Activated CD4-positive, alpha-beta T cell treated with anti-CD3 and anti-CD28 coated beads for 4 hours (primary cell): ENCODE results near the gene PTGR2.
"Not testable (repeated sequence)": the region's sequence is repeated elsewhere in the genome, so short reads cannot be mapped to it uniquely, and the experiment has no call there.

ENCODE experiments used
- DNase-seq, 2 donors: peaks; one replicate each; pipeline ENCODE4 v3.0.0-alpha.2; 2020

Gene PTGR2

GRCh38 chr14:73851567-73852382 is at the start of gene PTGR2:
PTGR2 (plus strand) TSS chr14:73851831; CDS start chr14:73858863, 7,032 bp downstream.
- DNase-seq = peak; percentile 91 to 92

DNA sequence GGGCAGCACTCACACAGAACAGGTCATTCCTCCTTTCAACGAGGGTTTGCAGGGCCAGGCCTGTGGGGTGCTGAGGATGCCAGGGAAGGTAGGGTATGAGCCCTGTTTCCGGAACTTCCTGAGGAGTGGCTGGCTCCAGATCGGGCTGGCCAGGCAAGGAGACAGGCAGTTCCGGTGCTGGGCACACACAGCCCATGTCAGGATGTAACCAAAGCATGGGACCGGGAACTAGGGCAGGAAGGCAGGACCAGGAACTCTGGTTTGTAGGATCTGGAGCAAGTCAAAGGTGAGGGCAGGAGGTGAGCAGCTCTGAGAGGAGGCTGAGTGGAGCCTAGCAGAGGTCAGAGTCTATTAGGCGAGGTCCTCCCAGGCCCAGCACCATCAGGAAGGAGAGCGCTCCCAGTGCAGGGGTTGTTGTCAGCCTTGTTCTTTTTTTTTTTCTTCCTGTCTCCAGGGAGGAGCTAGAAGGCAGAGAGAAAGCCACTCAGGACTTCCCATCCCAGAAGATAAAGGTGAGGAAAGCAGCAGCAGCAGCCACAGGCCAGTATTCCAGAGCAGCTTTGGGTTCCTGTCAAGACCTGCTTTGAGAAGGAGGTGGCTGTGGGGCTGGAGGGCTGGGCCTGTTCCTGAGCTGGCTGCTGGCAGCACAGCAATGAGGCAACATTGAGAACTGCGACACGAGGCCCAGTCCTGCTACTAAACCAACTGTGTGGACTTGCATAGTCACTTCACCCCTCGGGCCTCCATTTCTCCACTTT is 49.0 kb upstream of the PTGR2 start:
- DNase-seq = no peak

GRCh38 chr14:73804636-73805035 is 47.0 kb upstream of the PTGR2 start:
- DNase-seq = no peak

GRCh38 chr14:73807457-73807856 is 44.2 kb upstream of the PTGR2 start:
- no peak for DNase-seq

DNA sequence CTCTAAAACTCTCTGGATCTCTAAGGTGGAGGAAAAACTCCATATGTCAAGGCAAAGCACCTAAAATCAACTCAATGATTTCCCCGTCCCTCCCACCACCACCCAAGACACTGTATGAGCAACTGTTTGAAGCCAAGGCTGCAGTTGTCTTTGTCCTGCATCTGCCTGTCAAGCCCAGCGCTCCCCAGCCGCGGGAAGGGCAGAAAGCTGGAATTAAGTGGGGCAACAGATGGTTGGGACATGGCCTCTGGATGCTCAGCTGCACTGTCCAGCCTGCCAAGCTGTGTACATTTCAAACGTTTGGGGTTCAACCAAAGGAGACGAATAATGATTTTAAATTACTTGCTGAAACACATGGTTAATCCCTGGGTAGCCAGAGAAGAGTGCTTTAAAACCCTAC is 42.2 kb upstream of the PTGR2 start:
- no peak for DNase-seq

GRCh38 chr14:73810478-73811163 is 41.0 kb upstream of the PTGR2 start:
- DNase-seq = no peak

GRCh38 chr14:73811164-73811503 is 40.5 kb upstream of the PTGR2 start:
- no peak for DNase-seq

GRCh38 chr14:73814153-73814552 is 37.5 kb upstream of the PTGR2 start:
- DNase-seq = no peak

DNA sequence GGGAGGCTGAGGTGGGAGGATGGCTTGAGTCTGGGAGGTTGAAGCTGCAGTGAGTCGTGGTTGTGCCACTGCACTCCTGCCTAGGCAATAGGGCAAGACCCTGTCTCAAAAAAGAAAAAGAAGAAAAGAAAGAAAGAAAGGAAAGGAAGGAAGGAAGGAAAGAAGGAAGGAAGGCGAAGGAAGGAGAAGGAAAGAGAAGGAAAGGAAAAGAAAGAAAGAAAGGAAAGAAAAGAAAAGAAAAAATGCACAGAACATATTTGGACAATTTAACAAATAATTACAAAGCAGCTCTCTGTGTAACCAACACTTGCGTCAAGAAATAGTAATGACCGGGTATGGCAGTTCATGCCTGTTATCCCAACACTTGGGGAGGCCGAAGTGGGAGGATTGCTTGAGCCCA is 35.8 kb upstream of the PTGR2 start:
- no peak for DNase-seq

GRCh38 chr14:73816393-73816816 is 35.2 kb upstream of the PTGR2 start:
- no peak for DNase-seq

DNA sequence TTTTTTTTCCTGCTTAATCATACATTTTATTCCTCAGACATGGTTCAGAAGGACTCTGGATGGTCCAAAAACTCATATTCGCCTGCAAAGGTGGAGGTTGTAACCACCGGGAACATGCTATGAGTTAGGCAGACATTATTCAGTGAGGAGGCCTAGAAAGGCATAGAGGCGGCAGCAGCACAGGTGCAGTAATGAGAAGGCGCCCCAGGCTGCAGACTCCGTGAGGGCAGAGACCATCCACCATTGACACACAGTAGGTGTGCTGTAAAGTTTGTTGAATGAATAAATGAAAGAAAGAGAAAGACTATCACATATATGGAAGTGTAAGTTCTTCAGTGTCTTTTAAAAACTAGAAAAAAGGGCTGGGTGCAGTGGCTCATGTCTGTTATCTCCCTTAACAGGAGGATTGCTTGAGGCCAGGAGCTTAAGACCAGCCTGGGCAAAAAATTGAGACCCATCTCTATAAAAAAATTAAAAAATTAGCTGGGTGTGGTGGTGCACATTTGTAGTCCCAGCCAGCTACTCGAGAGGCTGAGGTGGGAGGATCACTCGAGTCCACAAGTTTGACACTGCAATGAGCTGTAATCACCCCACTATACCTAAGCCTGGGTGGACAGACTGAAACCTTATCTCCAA is 34.5 kb upstream of the PTGR2 start:
- DNase-seq = no peak

GRCh38 chr14:73818821-73819220 is 32.8 kb upstream of the PTGR2 start:
- DNase-seq = no peak

GRCh38 chr14:73820631-73821030 is 31.0 kb upstream of the PTGR2 start:
- no peak for DNase-seq

GRCh38 chr14:73823339-73823885 is 28.2 kb upstream of the PTGR2 start:
- DNase-seq = no peak

DNA sequence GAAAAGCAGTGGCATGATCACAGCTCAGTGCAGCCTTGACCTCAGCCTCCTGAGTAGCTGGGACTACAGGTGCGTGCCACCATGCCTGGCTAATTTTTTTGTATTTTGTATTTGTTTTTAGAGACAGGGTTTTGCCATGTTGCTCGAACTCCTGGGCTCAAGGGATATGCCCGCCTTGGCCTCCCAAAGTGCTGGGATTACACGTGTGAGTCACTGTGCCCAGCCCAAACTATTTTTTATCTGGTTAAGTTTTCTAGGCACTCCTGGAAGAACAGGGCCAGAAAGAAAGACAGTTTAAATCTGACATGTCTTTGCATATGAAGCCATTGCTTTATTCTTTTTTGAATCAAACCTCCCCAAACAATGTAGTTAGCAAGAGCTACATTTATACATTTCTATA is 27.5 kb upstream of the PTGR2 start:
- DNase-seq = no peak

- no peak for DNase-seq
These were observed 27.1 kb upstream of the PTGR2 start for GRCh38 chr14:73824536-73824935.

GRCh38 chr14:73825551-73826188 is 26.0 kb upstream of the PTGR2 start:
- DNase-seq = peak; percentile 77 to 83

DNA sequence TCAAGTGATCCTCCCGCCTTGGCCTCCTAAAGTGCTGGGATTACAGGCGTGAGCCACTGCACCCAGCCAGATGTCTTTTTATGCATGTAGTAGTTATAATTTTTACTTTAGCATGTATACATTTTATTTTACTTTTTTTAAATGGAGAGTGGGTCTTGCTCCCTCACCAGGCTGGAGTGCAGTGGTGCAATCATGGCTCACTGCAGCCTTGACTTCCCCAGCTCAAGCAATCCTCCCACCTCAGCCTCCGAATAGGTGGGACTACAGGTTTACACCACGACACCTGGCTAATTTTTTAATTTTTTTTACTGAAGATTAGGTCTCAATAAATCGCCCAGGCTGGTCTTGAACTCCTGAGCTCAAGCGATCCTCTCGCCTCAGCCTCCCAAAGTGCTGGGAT is 24.4 kb upstream of the PTGR2 start:
- not testable (repeated sequence) for DNase-seq

DNA sequence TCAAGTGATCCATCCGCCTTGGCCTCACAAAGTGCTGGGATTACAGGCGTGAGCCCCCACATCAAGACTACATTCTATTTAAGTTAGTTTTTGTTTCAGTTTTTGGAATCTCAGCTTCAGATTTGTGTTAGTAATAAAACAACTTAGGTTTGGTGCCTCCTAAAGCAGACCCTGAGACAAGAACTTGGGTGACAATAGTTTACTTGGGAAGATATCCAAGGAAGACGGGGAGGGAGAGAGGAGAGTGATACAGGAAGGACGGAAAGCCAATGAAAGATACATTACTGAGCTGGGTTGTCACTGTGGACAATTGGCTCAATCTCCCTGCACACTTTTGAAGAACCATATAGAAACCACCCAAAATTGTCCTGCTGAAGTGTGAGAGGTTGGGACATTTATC is 22.6 kb upstream of the PTGR2 start:
- DNase-seq = no peak

GRCh38 chr14:73829526-73830431 is 21.9 kb upstream of the PTGR2 start:
- peak; percentile 18 to 24 for DNase-seq

GRCh38 chr14:73833034-73833433 is 18.6 kb upstream of the PTGR2 start:
- DNase-seq = no peak
